AG04450 (cell line): ENCODE results near the gene ANAPC15. TPM values are rescaled to one million over a fixed set of nuclear protein-coding genes. Genes with fewer than 3 reads are reported as not detected.

ENCODE experiments used
- CTCF ChIA-PET: fragments of 300-600, 350-600 bp; formaldehyde crosslinking; extraction: SDS; loops from one replicate; lab custom pipeline; 2022; ENCODE audit warnings: antibody characterized with exemption, inconsistent platforms; lab: Charles Lee
- POLR2A ChIA-PET: fragments of 350-600 bp; formaldehyde crosslinking; extraction: SDS; loops from one replicate; lab custom pipeline; 2021; ENCODE audit warnings: antibody characterized with exemption, inconsistent platforms; lab: Yijun Ruan, JAX
- DNase-seq: peaks from one replicate; pipeline ENCODE4 v3.0.0-alpha.2; 2011; ENCODE audit warnings: low read depth, low spot score
- H3K27ac ChIP-seq: one replicate; pipeline ENCODE4 v1.5.1; 2012; ENCODE audit warnings: low read depth, low read length, control low read depth
- H3K27me3 ChIP-seq: one replicate; pipeline ENCODE4 v1.6.0; 2012; ENCODE audit warnings: low read length; ENCODE audit not compliant: control insufficient read depth, insufficient read depth
- H3K4me3 ChIP-seq: 2 replicates; pipeline ENCODE4 v1.5.1; 2011; ENCODE audit warnings: mild to moderate bottlenecking, low read depth, low read length, control low read depth
- H3K9me3 ChIP-seq: 2 replicates; pipeline ENCODE4 v1.5.1; 2012; ENCODE audit warnings: low read length; ENCODE audit not compliant: control insufficient read depth, insufficient read depth
- CTCF ChIP-seq: IDR thresholded peaks from 2 replicates; pipeline ENCODE4 v1.5.1; 2011; ENCODE audit warnings: low read depth, low read length, control low read depth, inconsistent platforms
- polyA plus RNA-seq: library from polyadenylated mRNA; depleted of rRNA; stranded (reverse); fragments of >200 nt; gene quantifications from 2 replicates; pipeline ENCODE4 v1.2.3, GENCODE V29; 2011

The ANAPC15 gene
- polyA plus RNA-seq, 1 experiment = 54.5 TPM

- H3K9me3 ChIP-seq = no peaks in the 10 kb centered on the region
- TF ChIP-seq CTCF = peak; percentile 90
- peak; percentile 20 for DNase-seq
- no peak overlapping the region for H3K4me3 ChIP-seq
- CTCF ChIA-PET = interaction anchor here (0.5 to 4.5 kb wide), 26 partner anchors 9 to 355 kb away, joined by 3 to 261 read pairs (median 6); partner anchors contain the start of gene LRRC51
- POLR2A ChIA-PET = interaction anchor here (0.6 to 1.0 kb wide), 5 partner anchors 53 to 92 kb away, joined by 3 to 7 read pairs (median 4); no protein-coding TSS in a partner anchor
- no peak overlapping the region for H3K27ac ChIP-seq
- H3K27me3 ChIP-seq = no peaks in the 10 kb centered on the region
Observed at GRCh38 chr11:72091292-72091691, 21.2 kb downstream of the ANAPC15 start.

GRCh38 chr11:72088076-72088808 lies 24.3 kb downstream of the ANAPC15 start:
- no peaks in the 10 kb centered on the region for H3K27me3 ChIP-seq
- no peaks in the 10 kb centered on the region for H3K9me3 ChIP-seq
- H3K4me3 ChIP-seq = no peak overlapping the region
- H3K27ac ChIP-seq = no peak overlapping the region
- TF ChIP-seq CTCF = no peak
- CTCF ChIA-PET = interaction anchor here (7.3 kb wide), 1 partner anchor 62 kb away, joined by 75 read pairs; no protein-coding TSS in a partner anchor
- no peak for DNase-seq
- POLR2A ChIA-PET = no interaction called here

DNA sequence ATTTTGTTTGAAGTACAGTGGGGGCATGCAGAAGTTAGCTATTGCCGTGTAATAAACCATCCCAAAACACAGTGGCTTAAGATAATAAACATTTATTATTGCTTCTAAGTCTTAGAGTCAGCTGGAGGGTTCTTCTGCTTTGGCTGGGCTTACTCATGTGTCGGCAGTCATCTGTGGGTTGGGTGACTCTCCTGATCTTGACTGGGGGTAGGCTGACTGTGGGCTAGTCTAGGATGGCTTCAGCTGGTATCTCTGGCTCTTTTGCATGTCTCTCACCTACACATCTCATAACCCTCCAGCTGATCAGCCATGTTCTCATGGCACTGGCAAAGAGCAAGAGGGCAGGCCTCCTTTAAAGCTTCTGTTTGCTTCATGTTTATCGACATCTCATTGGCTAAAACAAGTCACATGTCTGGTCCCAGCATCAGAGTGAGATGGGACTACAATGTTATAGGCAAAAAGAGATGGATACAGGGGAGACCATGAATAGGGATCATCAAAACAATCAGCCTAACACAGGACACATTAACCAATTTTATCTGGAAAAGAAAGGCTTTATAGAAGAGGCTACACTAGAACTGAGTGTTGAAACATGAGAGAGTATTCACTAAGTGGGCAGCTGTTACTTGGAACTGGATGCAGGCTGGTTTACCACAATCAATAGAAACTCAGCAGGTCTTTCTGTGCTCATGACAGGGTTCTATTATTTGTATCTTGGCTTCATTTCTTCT lies 26.7 kb downstream of the ANAPC15 start:
- no peak for TF ChIP-seq CTCF
- Histone ChIP-seq H3K4me3 (no peak overlapping the region), H3K27ac (no peak overlapping the region), H3K27me3 (no peaks in the 10 kb centered on the region), H3K9me3 (no peaks in the 10 kb centered on the region)
- ChIA-PET CTCF (interaction anchor here (7.3 kb wide), 1 partner anchor 60 kb away, joined by 75 read pairs; no protein-coding TSS in a partner anchor), POLR2A (interaction anchor here (1.1 kb wide), 1 partner anchor 46 kb away, joined by 4 read pairs; no protein-coding TSS in a partner anchor)
- DNase-seq = no peak

- no peaks in the 10 kb centered on the region for H3K27me3 ChIP-seq
- H3K27ac ChIP-seq = no peak overlapping the region
- TF ChIP-seq CTCF = no peak
- no peaks in the 10 kb centered on the region; the same call in 1 of the 2 replicates for H3K9me3 ChIP-seq
- ChIA-PET POLR2A (interaction anchor here (1.1 kb wide), 1 partner anchor 45 kb away, joined by 4 read pairs; no protein-coding TSS in a partner anchor), CTCF (interaction anchor here (0.8 to 7.3 kb wide), 2 partner anchors 59 to 346 kb away, joined by 4 to 75 read pairs; no protein-coding TSS in a partner anchor)
- no peak overlapping the region for H3K4me3 ChIP-seq
- no peak for DNase-seq
Observed at GRCh38 chr11:72084965-72085364, 27.5 kb downstream of the ANAPC15 start.
